Measurements from ENCODE around the gene RXRG. TPM values are rescaled to one million over a fixed set of nuclear protein-coding genes. Genes with fewer than 3 reads are reported as not detected.

The RXRG gene
- total and polyA plus RNA-seq, 2 of the 8 experiments (the other 6 are each of a cell fraction or from before 2014, with no cell fraction given): not detected

DNA sequence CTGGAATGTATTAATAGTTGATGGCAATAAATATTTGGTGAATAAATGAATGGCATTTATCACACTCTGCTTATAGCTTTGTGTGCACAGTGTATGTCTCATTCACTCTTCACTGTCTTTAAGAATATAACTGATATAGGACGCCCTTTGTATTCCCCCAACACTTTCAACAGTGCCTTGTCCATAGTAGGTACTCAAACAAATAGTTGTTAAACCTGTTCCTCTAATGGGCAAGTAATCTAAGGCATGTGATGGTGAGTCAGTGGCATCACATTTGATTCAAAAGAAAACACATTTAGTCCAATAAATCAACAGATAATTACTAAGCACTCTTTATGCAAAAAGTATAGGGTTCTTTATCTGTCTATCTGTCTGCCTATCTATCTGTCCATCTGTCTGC is 11.2 kb upstream of the RXRG start:
- Histone ChIP-seq H3K4me3 (ENCODE audit: extremely low read depth in 1 of 4, insufficient read depth in 2 of 4, low read depth in 3 of 4, low read length in 4 of 4) (no peak overlapping the region), H3K79me2 (ENCODE audit: control insufficient read depth in 1 of 2, insufficient read depth in 2 of 2, low read length in 2 of 2) (no peaks in the 10 kb centered on the region), H2BK5ac (ENCODE audit: low read depth, low read length) (no peak overlapping the region), H3K23me2 (ENCODE audit: low read depth, low read length) (no peaks in the 10 kb centered on the region), H3K79me1 (ENCODE audit: low read depth, low read length) (no peaks in the 10 kb centered on the region), H3K27me3 (replicated peaks in 1 of 4; ENCODE audit: control insufficient read depth in 3 of 4, extremely low read depth in 1 of 4, insufficient read depth in 3 of 4, low read length in 3 of 4) (peaks cover 0 to 1% (median 0%) of the 10 kb centered on the region in 4 experiments; a peak in 3 of 7 replicates), H2BK15ac (ENCODE audit: low read length) (no peak overlapping the region), H3K9ac (replicated peaks in 1 of 4; ENCODE audit: extremely low read depth in 1 of 4, low read depth in 3 of 4, low read length in 3 of 4) (no peak overlapping the region), H3K27ac (ENCODE audit: low read depth, low read length) (no peak overlapping the region), H3K4me1 (replicated peaks in 1 of 4; ENCODE audit: control insufficient read depth in 3 of 4, insufficient read depth in 4 of 4, low read length in 3 of 4) (no peaks in the 10 kb centered on the region), H3K14ac (ENCODE audit: insufficient read length) (no peak overlapping the region), H3K18ac (ENCODE audit: extremely low read depth, low read length) (no peak overlapping the region), H2BK12ac (ENCODE audit: low read depth, low read length) (no peak overlapping the region), H2BK120ac (replicated peaks; ENCODE audit: low read depth, low read length) (no peak overlapping the region), H3K4ac (replicated peaks; ENCODE audit: insufficient read length, low read depth, low read length) (no peak overlapping the region), H4K5ac (ENCODE audit: insufficient read length, low read depth, low read length) (no peak overlapping the region), H2AFZ (ENCODE audit: low read length) (no peak overlapping the region), H3K36me3 (ENCODE audit: control insufficient read depth in 2 of 4, insufficient read depth in 4 of 4, low read length in 3 of 4) (no peaks in the 10 kb centered on the region), H3K23ac (ENCODE audit: insufficient read length) (no peak overlapping the region), H2BK20ac (ENCODE audit: low read length) (no peak overlapping the region), H2AK5ac (ENCODE audit: low read depth, low read length) (no peak overlapping the region), H3K4me2 (ENCODE audit: insufficient read depth in 1 of 2, low read depth in 2 of 2, low read length in 2 of 2) (no peak overlapping the region), H4K8ac (ENCODE audit: extremely low read depth, insufficient read depth, low read length) (no peak overlapping the region), H3K56ac (replicated peaks; ENCODE audit: insufficient read length, low read depth, low read length) (no peak overlapping the region), H4K91ac (replicated peaks; ENCODE audit: insufficient read length, low read length) (no peak overlapping the region), H4K20me1 (replicated peaks in 1 of 2; ENCODE audit: control insufficient read depth in 1 of 2, insufficient read depth in 2 of 2, low read length in 2 of 2) (no peaks in the 10 kb centered on the region), H3K9me3 (ENCODE audit: insufficient read depth in 2 of 2, low read depth in 1 of 2, low read length in 1 of 2) (no peaks in the 10 kb centered on the region)
- ChIA-PET CTCF (ENCODE audit: partially characterized antibody) (interaction anchor here (0.6 to 1.4 kb wide), 5 partner anchors 17 to 571 kb away, joined by 3 to 4 read pairs (median 3); no protein-coding TSS in a partner anchor), POLR2A (ENCODE audit: partially characterized antibody) (no interaction called here)
- DNase-seq (ENCODE audit: low read depth in 1 of 2, low spot score in 2 of 2): no peak
- FAIRE-seq: no peak
- 72% methylated on average over 1 of the region's 1 CpG; no CpG with 5 or more reads in 1 of the 2 experiments for WGBS, 2 experiments (ENCODE audit: extremely low coverage in 1 of 2, insufficient coverage in 1 of 2, insufficient read length in 1 of 2, insufficient replicate concordance in 2 of 2, low coverage in 1 of 2, low lambda C conversion rate in 2 of 2, missing lambda C conversion rate in 1 of 2)
- no peak for TF ChIP-seq RBBP5 (IDR thresholded peaks at IDR 0.05; ENCODE audit: borderline replicate concordance, low read depth, low read length)
- no peak for TF ChIP-seq GTF2F1 (IDR thresholded peaks at IDR 0.05; ENCODE audit: borderline replicate concordance, low read depth, low read length)
- no peak for TF ChIP-seq ASH2L (IDR thresholded peaks at IDR 0.05; ENCODE audit: low read length)
- no peak for TF ChIP-seq HDAC6 (IDR thresholded peaks at IDR 0.05; ENCODE audit: low read depth, low read length)
- TF ChIP-seq, protein P1, sequence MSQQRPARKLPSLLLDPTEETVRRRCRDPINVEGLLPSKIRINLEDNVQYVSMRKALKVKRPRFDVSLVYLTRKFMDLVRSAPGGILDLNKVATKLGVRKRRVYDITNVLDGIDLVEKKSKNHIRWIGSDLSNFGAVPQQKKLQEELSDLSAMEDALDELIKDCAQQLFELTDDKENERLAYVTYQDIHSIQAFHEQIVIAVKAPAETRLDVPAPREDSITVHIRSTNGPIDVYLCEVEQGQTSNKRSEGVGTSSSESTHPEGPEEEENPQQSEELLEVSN (IDR thresholded peaks at IDR 0.05): no peak
- no peak for TF ChIP-seq EP300 (IDR thresholded peaks at IDR 0.05; ENCODE audit: borderline replicate concordance in 1 of 2, low read depth in 2 of 2, low read length in 2 of 2)
- no peak for TF ChIP-seq TBP (IDR thresholded peaks at IDR 0.05; ENCODE audit: low read depth, low read length)
- no peak for TF ChIP-seq CEBPB (IDR thresholded peaks at IDR 0.05; ENCODE audit: low read depth, low read length)
- TF ChIP-seq KDM4A (IDR thresholded peaks at IDR 0.05; ENCODE audit: low read depth, low read length, severe bottlenecking): no peak
- no peak for TF ChIP-seq FOSL1 (IDR thresholded peaks at IDR 0.05; ENCODE audit: insufficient read depth, low read depth, low read length)
- TF ChIP-seq HDAC2 (IDR thresholded peaks at IDR 0.05; ENCODE audit: borderline replicate concordance in 1 of 2, low read depth in 2 of 2, low read length in 2 of 2): no peak
- TF ChIP-seq CTBP2 (IDR thresholded peaks at IDR 0.05; ENCODE audit: borderline replicate concordance, insufficient read depth, insufficient read length, low read length): no peak
- no peak for TF ChIP-seq CHD1 (IDR thresholded peaks at IDR 0.05; ENCODE audit: low read depth, low read length)
